ENCODE data around the gene COMT. TPM values are rescaled to one million over a fixed set of nuclear protein-coding genes. Genes with fewer than 3 reads are reported as not detected.
A peak's percentile ranks its signal among the peaks of the same experiment; 100 is the strongest.

The COMT gene
- total and polyA plus RNA-seq, 9 of the 15 experiments (the other 6 are each of a cell fraction or from before 2014, with no cell fraction given) = 12.5 to 351 (median 155) TPM

DNA sequence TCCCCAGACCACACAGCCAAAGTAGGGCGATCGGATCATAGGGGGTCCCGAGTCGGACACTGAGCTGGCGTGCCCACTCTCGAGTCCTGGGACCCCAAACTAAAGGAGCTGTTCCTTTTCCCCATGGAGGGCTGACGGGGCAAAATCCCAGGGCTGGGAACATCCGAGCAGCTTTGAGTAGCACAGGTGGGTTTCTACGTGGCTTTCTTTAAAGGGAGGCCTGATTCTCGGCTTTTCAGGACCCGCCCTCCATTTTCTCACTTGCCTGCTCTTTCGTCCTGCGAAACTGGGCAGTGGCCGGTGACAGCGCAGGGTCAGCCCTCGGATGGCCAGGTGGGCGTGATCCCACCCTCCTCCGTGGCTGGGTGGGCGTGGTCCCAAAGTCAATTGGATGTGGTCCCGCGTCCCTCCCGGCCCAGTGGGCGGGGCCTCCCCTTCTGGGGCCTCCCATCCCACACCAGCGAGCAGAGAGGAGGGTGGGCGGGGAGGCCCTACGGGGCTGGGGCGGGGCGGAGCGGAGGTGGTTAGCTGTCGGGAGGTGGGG lies 17.5 kb downstream of the COMT start (continued):
- no peak for TF ChIP-seq ZNF232 (CRISPR knock-in tag; IDR thresholded peaks at IDR 0.05)
- no peak for TF ChIP-seq ARNT (IDR thresholded peaks at IDR 0.05)
- TF ChIP-seq, protein P1, sequence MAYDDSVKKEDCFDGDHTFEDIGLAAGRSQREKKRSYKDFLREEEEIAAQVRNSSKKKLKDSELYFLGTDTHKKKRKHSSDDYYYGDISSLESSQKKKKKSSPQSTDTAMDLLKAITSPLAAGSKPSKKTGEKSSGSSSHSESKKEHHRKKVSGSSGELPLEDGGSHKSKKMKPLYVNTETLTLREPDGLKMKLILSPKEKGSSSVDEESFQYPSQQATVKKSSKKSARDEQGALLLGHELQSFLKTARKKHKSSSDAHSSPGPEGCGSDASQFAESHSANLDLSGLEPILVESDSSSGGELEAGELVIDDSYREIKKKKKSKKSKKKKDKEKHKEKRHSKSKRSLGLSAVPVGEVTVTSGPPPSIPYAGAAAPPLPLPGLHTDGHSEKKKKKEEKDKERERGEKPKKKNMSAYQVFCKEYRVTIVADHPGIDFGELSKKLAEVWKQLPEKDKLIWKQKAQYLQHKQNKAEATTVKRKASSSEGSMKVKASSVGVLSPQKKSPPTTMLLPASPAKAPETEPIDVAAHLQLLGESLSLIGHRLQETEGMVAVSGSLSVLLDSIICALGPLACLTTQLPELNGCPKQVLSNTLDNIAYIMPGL (CRISPR knock-in tag; IDR thresholded peaks at IDR 0.05) = no peak
- no peak for TF ChIP-seq ZNF263 (CRISPR knock-in tag; IDR thresholded peaks at IDR 0.05; ENCODE audit: borderline replicate concordance)
- TF ChIP-seq, protein P2, sequence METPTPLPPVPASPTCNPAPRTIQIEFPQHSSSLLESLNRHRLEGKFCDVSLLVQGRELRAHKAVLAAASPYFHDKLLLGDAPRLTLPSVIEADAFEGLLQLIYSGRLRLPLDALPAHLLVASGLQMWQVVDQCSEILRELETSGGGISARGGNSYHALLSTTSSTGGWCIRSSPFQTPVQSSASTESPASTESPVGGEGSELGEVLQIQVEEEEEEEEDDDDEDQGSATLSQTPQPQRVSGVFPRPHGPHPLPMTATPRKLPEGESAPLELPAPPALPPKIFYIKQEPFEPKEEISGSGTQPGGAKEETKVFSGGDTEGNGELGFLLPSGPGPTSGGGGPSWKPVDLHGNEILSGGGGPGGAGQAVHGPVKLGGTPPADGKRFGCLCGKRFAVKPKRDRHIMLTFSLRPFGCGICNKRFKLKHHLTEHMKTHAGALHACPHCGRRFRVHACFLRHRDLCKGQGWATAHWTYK (CRISPR knock-in tag; IDR thresholded peaks at IDR 0.05) = no peak
- peak; percentile 11; the same call in 1 of the 2 replicates for TF ChIP-seq SAFB (IDR thresholded peaks at IDR 0.05; ENCODE audit: borderline replicate concordance, low read depth, low read length)
- TF ChIP-seq, protein P3, sequence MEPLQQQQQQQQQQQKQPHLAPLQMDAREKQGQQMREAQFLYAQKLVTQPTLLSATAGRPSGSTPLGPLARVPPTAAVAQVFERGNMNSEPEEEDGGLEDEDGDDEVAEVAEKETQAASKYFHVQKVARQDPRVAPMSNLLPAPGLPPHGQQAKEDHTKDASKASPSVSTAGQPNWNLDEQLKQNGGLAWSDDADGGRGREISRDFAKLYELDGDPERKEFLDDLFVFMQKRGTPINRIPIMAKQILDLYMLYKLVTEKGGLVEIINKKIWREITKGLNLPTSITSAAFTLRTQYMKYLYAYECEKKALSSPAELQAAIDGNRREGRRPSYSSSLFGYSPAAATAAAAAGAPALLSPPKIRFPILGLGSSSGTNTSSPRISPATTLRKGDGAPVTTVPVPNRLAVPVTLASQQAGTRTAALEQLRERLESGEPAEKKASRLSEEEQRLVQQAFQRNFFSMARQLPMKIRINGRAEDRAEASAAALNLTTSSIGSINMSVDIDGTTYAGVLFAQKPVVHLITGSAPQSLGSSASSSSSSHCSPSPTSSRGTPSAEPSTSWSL (CRISPR knock-in tag; IDR thresholded peaks at IDR 0.05; ENCODE audit: borderline replicate concordance) = no peak
- TF ChIP-seq STAG1 (CRISPR knock-in tag; IDR thresholded peaks at IDR 0.05; ENCODE audit: borderline replicate concordance) = no peak
- TF ChIP-seq ZKSCAN8 (CRISPR knock-in tag; IDR thresholded peaks at IDR 0.05) = no peak
- TF ChIP-seq MBD2 (IDR thresholded peaks at IDR 0.05; ENCODE audit: borderline replicate concordance, low read depth) = peak; percentile 29; the same call in 1 of the 2 replicates
- TF ChIP-seq NRF1 (conservative IDR thresholded peaks at IDR 0.05 in 1 of 2, IDR thresholded peaks at IDR 0.05 in 1 of 2) = peak; percentile 78 to 81
- 0 out of 2 replicates have a peak, but pooled peaks have one; percentile 33 for TF ChIP-seq HSF4 (CRISPR knock-in tag; IDR thresholded peaks at IDR 0.05; ENCODE audit: borderline replicate concordance)
- no peak for TF ChIP-seq ZNF165 (CRISPR knock-in tag; IDR thresholded peaks at IDR 0.05; ENCODE audit: borderline replicate concordance)
- TF ChIP-seq, protein P4, sequence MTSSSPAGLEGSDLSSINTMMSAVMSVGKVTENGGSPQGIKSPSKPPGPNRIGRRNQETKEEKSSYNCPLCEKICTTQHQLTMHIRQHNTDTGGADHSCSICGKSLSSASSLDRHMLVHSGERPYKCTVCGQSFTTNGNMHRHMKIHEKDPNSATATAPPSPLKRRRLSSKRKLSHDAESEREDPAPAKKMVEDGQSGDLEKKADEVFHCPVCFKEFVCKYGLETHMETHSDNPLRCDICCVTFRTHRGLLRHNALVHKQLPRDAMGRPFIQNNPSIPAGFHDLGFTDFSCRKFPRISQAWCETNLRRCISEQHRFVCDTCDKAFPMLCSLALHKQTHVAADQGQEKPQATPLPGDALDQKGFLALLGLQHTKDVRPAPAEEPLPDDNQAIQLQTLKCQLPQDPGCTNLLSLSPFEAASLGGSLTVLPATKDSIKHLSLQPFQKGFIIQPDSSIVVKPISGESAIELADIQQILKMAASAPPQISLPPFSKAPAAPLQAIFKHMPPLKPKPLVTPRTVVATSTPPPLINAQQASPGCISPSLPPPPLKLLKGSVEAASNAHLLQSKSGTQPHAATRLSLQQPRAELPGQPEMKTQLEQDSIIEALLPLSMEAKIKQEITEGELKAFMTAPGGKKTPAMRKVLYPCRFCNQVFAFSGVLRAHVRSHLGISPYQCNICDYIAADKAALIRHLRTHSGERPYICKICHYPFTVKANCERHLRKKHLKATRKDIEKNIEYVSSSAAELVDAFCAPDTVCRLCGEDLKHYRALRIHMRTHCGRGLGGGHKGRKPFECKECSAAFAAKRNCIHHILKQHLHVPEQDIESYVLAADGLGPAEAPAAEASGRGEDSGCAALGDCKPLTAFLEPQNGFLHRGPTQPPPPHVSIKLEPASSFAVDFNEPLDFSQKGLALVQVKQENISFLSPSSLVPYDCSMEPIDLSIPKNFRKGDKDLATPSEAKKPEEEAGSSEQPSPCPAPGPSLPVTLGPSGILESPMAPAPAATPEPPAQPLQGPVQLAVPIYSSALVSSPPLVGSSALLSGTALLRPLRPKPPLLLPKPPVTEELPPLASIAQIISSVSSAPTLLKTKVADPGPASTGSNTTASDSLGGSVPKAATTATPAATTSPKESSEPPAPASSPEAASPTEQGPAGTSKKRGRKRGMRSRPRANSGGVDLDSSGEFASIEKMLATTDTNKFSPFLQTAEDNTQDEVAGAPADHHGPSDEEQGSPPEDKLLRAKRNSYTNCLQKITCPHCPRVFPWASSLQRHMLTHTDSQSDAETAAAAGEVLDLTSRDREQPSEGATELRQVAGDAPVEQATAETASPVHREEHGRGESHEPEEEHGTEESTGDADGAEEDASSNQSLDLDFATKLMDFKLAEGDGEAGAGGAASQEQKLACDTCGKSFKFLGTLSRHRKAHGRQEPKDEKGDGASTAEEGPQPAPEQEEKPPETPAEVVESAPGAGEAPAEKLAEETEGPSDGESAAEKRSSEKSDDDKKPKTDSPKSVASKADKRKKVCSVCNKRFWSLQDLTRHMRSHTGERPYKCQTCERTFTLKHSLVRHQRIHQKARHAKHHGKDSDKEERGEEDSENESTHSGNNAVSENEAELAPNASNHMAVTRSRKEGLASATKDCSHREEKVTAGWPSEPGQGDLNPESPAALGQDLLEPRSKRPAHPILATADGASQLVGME (CRISPR knock-in tag; IDR thresholded peaks at IDR 0.05) = no peak
- TF ChIP-seq STAT5A (IDR thresholded peaks at IDR 0.05; ENCODE audit: borderline replicate concordance, low read length) = no peak
- no peak for TF ChIP-seq SMAD2 (IDR thresholded peaks at IDR 0.05; ENCODE audit: low read depth, low read length)
- TF ChIP-seq, protein P5, sequence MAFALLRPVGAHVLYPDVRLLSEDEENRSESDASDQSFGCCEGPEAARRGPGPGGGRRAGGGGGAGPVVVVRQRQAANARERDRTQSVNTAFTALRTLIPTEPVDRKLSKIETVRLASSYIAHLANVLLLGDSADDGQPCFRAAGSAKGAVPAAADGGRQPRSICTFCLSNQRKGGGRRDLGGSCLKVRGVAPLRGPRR (CRISPR knock-in tag; IDR thresholded peaks at IDR 0.05) = no peak
- no peak for TF ChIP-seq PHF21A (IDR thresholded peaks at IDR 0.05; ENCODE audit: borderline replicate concordance, low read depth)
